H1 (cell line): ENCODE results near the gene NRDE2. TPM values are rescaled to one million over a fixed set of nuclear protein-coding genes. Genes with fewer than 3 reads are reported as not detected.

Experiments used
- CTCF ChIA-PET: fragments of 300-600 bp; sonication (Branson Sonifier 250); formaldehyde crosslinking; loops from one replicate; lab custom pipeline; 2021; ENCODE audit not compliant: partially characterized antibody; lab: Charles Lee
- POLR2A ChIA-PET: fragments of 300-600 bp; sonication (Branson Sonifier 250); formaldehyde crosslinking; loops from one replicate; lab custom pipeline; 2021; ENCODE audit warnings: inconsistent platforms; ENCODE audit not compliant: partially characterized antibody; lab: Charles Lee
- DNase-seq, 2 experiments: peaks; one replicate each; pipeline versions ENCODE4 v3.0.0 to v3.0.0-alpha.2; 2010 to 2022; ENCODE audit warnings: low spot score in 2 of 2, low read depth in 1 of 2, mixed read lengths in 1 of 2
- FAIRE-seq: peaks from 2 replicates; lab custom pipeline; 2011; peaks lifted over from hg19 to GRCh38; lab: Jason Lieb, UNC
- H2AFZ ChIP-seq: 2 replicates; pipeline ENCODE4 v1.8.1; 2012; ENCODE audit warnings: low read length, inconsistent platforms
- H2AK5ac ChIP-seq: 2 replicates; pipeline ENCODE4 v1.6.1; 2013; ENCODE audit warnings: low read depth, low read length
- H2BK120ac ChIP-seq: replicated peaks from 2 replicates; pipeline ENCODE3; 2013; ENCODE audit warnings: low read depth, low read length, inconsistent platforms
- H2BK12ac ChIP-seq: 2 replicates; pipeline ENCODE4 v1.6.1; 2013; ENCODE audit warnings: low read depth, low read length
- H2BK15ac ChIP-seq: 2 replicates; pipeline ENCODE4 v1.6.1; 2013; ENCODE audit warnings: low read length
- H2BK20ac ChIP-seq: 2 replicates; pipeline ENCODE4 v1.6.1; 2013; ENCODE audit warnings: low read length
- H2BK5ac ChIP-seq: 2 replicates; pipeline ENCODE4 v1.6.1; 2013; ENCODE audit warnings: low read depth, low read length
- H3K14ac ChIP-seq: 2 replicates; pipeline ENCODE4 v1.6.1; 2013; ENCODE audit warnings: inconsistent platforms; ENCODE audit not compliant: insufficient read length
- H3K18ac ChIP-seq: 2 replicates; pipeline ENCODE4 v1.6.1; 2013; ENCODE audit warnings: low read length; ENCODE audit errors: extremely low read depth
- H3K23ac ChIP-seq: 2 replicates; pipeline ENCODE4 v1.6.1; 2013; ENCODE audit warnings: inconsistent platforms; ENCODE audit not compliant: insufficient read length
- H3K23me2 ChIP-seq: 2 replicates; pipeline ENCODE4 v1.6.1; 2013; ENCODE audit warnings: low read depth, low read length
- H3K27ac ChIP-seq: 2 replicates; pipeline ENCODE4 v1.6.1; 2011; ENCODE audit warnings: low read depth, low read length, inconsistent platforms
- H3K27me3 ChIP-seq, 4 experiments: replicated peaks in 1 of 4; 1 replicate in 1 of 4; 2 replicates in 3 of 4; pipeline versions ENCODE4 v1.6.1 to v1.8.1; 2011 to 2013; ENCODE audit warnings: low read length in 3 of 4, mild to moderate bottlenecking in 3 of 4, inconsistent platforms in 2 of 4, mixed read lengths in 2 of 4, moderate library complexity in 1 of 4; ENCODE audit not compliant: control insufficient read depth in 3 of 4, insufficient read depth in 3 of 4; ENCODE audit errors: extremely low read depth in 1 of 4
- H3K36me3 ChIP-seq, 4 experiments: 2 replicates each; pipeline versions ENCODE4 v1.6.1 to v1.8.1; 2011 to 2013; ENCODE audit warnings: mild to moderate bottlenecking in 4 of 4, low read length in 3 of 4, moderate library complexity in 2 of 4, control low read depth in 1 of 4, inconsistent platforms in 1 of 4; ENCODE audit not compliant: insufficient read depth in 4 of 4, control insufficient read depth in 2 of 4
- H3K4ac ChIP-seq: replicated peaks from 2 replicates; pipeline ENCODE3; 2013; ENCODE audit warnings: low read length, low read depth, mixed read lengths, inconsistent platforms; ENCODE audit not compliant: insufficient read length
- H3K4me1 ChIP-seq, 4 experiments: replicated peaks in 1 of 4; 1 replicate in 1 of 4; 2 replicates in 3 of 4; pipeline versions ENCODE4 v1.6.1 to v1.8.1; 2011 to 2013; ENCODE audit warnings: low read length in 3 of 4, inconsistent platforms in 2 of 4, mixed read lengths in 1 of 4; ENCODE audit not compliant: insufficient read depth in 4 of 4, control insufficient read depth in 3 of 4
- H3K4me2 ChIP-seq, 2 experiments: 2 replicates each; pipeline versions ENCODE4 v1.6.1 to v1.8.1; 2011 to 2013; ENCODE audit warnings: low read depth in 2 of 2, low read length in 2 of 2, control low read depth in 1 of 2, inconsistent platforms in 1 of 2, mild to moderate bottlenecking in 1 of 2; ENCODE audit not compliant: insufficient read depth in 1 of 2
- H3K4me3 ChIP-seq, 4 experiments: fragments of 200-600, 300-600 bp in 1 of 4; sonication (generic), shearing (Covaris generic), sonication (Bioruptor Twin) in 1 of 4; 2 replicates each; pipeline versions ENCODE4 v1.5.1 to v1.8.1; 2011 to 2016; ENCODE audit warnings: low read length in 4 of 4, low read depth in 3 of 4, control low read depth in 2 of 4, inconsistent platforms in 2 of 4, mild to moderate bottlenecking in 2 of 4, mixed read lengths in 1 of 4, moderate library complexity in 1 of 4; ENCODE audit not compliant: insufficient read depth in 2 of 4; ENCODE audit errors: extremely low read depth in 1 of 4
- H3K56ac ChIP-seq: replicated peaks from 2 replicates; pipeline ENCODE3; 2013; ENCODE audit warnings: low read depth, mild to moderate bottlenecking, mixed read lengths, low read length, inconsistent platforms; ENCODE audit not compliant: insufficient read length
- H3K79me1 ChIP-seq: 2 replicates; pipeline ENCODE4 v1.6.1; 2013; ENCODE audit warnings: low read depth, low read length, control low read depth
- H3K79me2 ChIP-seq, 2 experiments: 2 replicates each; pipeline versions ENCODE4 v1.6.1 to v1.8.1; 2012 to 2013; ENCODE audit warnings: low read length in 2 of 2, mild to moderate bottlenecking in 2 of 2, inconsistent platforms in 1 of 2; ENCODE audit not compliant: insufficient read depth in 2 of 2, control insufficient read depth in 1 of 2
- H3K9ac ChIP-seq, 4 experiments: replicated peaks in 1 of 4; 1 replicate in 1 of 4; 2 replicates in 3 of 4; pipeline versions ENCODE4 v1.6.1 to v1.8.1; 2011 to 2013; ENCODE audit warnings: low read depth in 3 of 4, low read length in 3 of 4, control low read depth in 2 of 4, mild to moderate bottlenecking in 2 of 4, moderate library complexity in 2 of 4, inconsistent platforms in 1 of 4; ENCODE audit errors: extremely low read depth in 1 of 4
- H3K9me3 ChIP-seq, 2 experiments: 2 replicates each; pipeline versions ENCODE4 v1.6.1 to v1.8.1; 2012 to 2013; ENCODE audit warnings: mild to moderate bottlenecking in 2 of 2, moderate library complexity in 2 of 2, control low read depth in 1 of 2, inconsistent platforms in 1 of 2, low read depth in 1 of 2, low read length in 1 of 2, mixed read lengths in 1 of 2; ENCODE audit not compliant: insufficient read depth in 2 of 2
- H4K20me1 ChIP-seq, 2 experiments: replicated peaks in 1 of 2; 2 replicates each; pipeline versions ENCODE3 to v1.8.1; 2011 to 2013; ENCODE audit warnings: inconsistent platforms in 2 of 2, low read length in 2 of 2, mild to moderate bottlenecking in 1 of 2; ENCODE audit not compliant: insufficient read depth in 2 of 2, control insufficient read depth in 1 of 2
- H4K5ac ChIP-seq: 2 replicates; pipeline ENCODE4 v1.6.1; 2013; ENCODE audit warnings: low read length, low read depth, mixed read lengths, inconsistent platforms; ENCODE audit not compliant: insufficient read length
- H4K8ac ChIP-seq: 2 replicates; pipeline ENCODE4 v1.8.0; 2013; ENCODE audit warnings: mild to moderate bottlenecking, moderate library complexity, low read length, inconsistent platforms; ENCODE audit not compliant: insufficient read depth; ENCODE audit errors: extremely low read depth
- H4K91ac ChIP-seq: replicated peaks from 2 replicates; pipeline ENCODE3; 2013; ENCODE audit warnings: low read length, mixed read lengths, inconsistent platforms; ENCODE audit not compliant: insufficient read length
- BRCA1 ChIP-seq: IDR thresholded peaks from 2 replicates; pipeline ENCODE4 v1.6.1; 2012; ENCODE audit warnings: low read depth, low read length, improper control_type of control experiment
- EGR1 ChIP-seq: IDR thresholded peaks from 2 replicates; pipeline ENCODE4 v1.6.1; 2011; ENCODE audit warnings: low read depth, low read length, borderline replicate concordance
- EZH2 ChIP-seq: fragments of 200-600 bp; sonication (generic); IDR thresholded peaks from 2 replicates; pipeline ENCODE4 v1.7.1; 2012; ENCODE audit warnings: low read depth, mild to moderate bottlenecking, moderate library complexity, low read length, inconsistent platforms; ENCODE audit not compliant: severe bottlenecking
- KDM5A ChIP-seq: fragments of 200-600 bp; IDR thresholded peaks from 2 replicates; pipeline ENCODE4 v1.7.1; 2012; ENCODE audit warnings: mild to moderate bottlenecking, low read length, inconsistent platforms, mixed read lengths
- PHF8 ChIP-seq: fragments of 200-600 bp; sonication (generic); conservative IDR thresholded peaks from 2 replicates; pipeline ENCODE4 v1.7.1; 2012; ENCODE audit warnings: low read depth, mild to moderate bottlenecking, inconsistent platforms, low read length, moderate library complexity
- POLR2A ChIP-seq, 2 experiments: IDR thresholded peaks; 1 replicate in 1 of 2; 2 replicates in 1 of 2; pipeline ENCODE4 v1.6.1; 2011; ENCODE audit warnings: low read depth in 2 of 2, low read length in 2 of 2, mild to moderate bottlenecking in 2 of 2; ENCODE audit errors: control extremely low read depth in 1 of 2
- SAP30 ChIP-seq: fragments of 300-600 bp; sonication (generic); IDR thresholded peaks from 2 replicates; pipeline ENCODE4 v1.7.1; 2012; ENCODE audit warnings: low read length, moderate library complexity, mild to moderate bottlenecking, inconsistent platforms; ENCODE audit not compliant: insufficient read depth, insufficient replicate concordance
- SIRT6 ChIP-seq: IDR thresholded peaks from one replicate; pipeline ENCODE4 v1.7.1; 2012; ENCODE audit warnings: low read length, inconsistent platforms
- WGBS, 2 experiments: shearing (Covaris generic) in 1 of 2; methylation state at CpG; one replicate each; pipeline versions ENCODE4 v1.1.6 to v1.1.7; 2013 to 2015; ENCODE audit warnings: low lambda C conversion rate in 2 of 2, mixed read lengths in 2 of 2, inconsistent platforms in 1 of 2, low coverage in 1 of 2, missing lambda C conversion rate in 1 of 2; ENCODE audit not compliant: insufficient replicate concordance in 2 of 2, insufficient coverage in 1 of 2, insufficient read length in 1 of 2; ENCODE audit errors: extremely low coverage in 1 of 2, missing lambda C conversion rate in 1 of 2; 5-methylcytosine and 5-hydroxymethylcytosine counted together
- polyA plus RNA-seq, 7 experiments: library from polyadenylated mRNA; depleted of rRNA in 3 of 7; stranded (reverse) in 5 of 7; unstranded in 2 of 7; fragments of >200 nt in 5 of 7; fragments of 200-250 nt in 2 of 7; gene quantifications; 1 replicate in 5 of 7; 2 replicates in 1 of 7; 4 replicates in 1 of 7; pipeline versions ENCODE4 v1.2.1 to v1.2.3, GENCODE V29; 2011 to 2013; ENCODE audit warnings: missing spikeins in 2 of 7, mixed read lengths in 2 of 7
- total RNA-seq: library from RNA; stranded (reverse); fragmentation: NEBNext Ultra II Directional; extraction: Animal tissue kit (Norgen Biotek cat#: 25700); gene quantifications from 2 replicates; pipeline ENCODE4 v1.2.1, GENCODE V29; 2021
- TF ChIP-seq, protein P1 (sequence below): IDR thresholded peaks from 2 replicates; pipeline ENCODE4 v1.6.1; 2011; ENCODE audit warnings: low read depth, mild to moderate bottlenecking, low read length; ENCODE audit not compliant: insufficient read depth
- TF ChIP-seq, protein P2 (sequence below): IDR thresholded peaks from 2 replicates; pipeline ENCODE4 v1.6.1; 2012; ENCODE audit warnings: low read length, inconsistent platforms

NRDE2 gene
- total and polyA plus RNA-seq, 2 of the 8 experiments (the other 6 are each of a cell fraction or from before 2014, with no cell fraction given), result 4.9 to 12.1 TPM

DNA sequence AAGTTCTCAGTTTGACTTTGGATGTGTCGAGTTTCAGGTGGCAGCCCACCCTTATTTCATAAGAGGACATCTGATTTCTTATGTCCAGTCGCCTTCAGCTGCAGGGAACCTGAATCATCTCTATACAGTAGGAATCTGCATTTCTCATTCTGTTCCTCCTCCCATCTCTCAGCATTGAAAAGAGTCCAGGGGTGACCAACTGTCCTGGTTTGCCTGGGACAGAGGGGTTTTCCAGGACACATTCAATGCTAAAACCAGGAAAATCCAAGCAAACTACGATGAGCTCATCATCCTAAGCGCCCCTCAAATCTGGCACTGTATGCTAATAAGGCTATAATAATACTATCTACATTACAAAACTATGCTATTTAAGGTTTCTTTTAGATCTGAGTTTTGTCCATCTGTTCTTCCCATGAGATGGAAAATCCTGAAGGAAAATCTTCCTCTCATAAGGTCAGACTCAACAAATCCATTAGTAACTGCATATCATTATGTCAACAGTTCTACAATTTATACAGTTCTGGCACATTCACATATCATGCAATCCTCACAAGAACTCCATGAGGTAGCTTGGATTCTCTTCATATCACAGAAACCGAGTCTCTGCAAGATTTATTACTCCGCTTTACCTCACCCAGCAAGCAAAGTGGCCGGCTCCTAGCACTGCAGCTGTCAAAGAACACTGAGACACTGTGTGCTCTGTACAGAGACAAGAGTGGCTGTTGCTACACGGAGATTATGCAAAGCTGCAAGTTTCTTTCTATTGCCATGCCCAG lies 49.5 kb upstream of the NRDE2 start:
- no peak overlapping the region; a peak in 1 of 4 replicates for H3K4me2 ChIP-seq
- H3K4me3 ChIP-seq, result no peak overlapping the region
- DNase-seq, result no peak
- H2BK20ac ChIP-seq, result no peak overlapping the region
- H3K9ac ChIP-seq, result no peak overlapping the region
- H2BK12ac ChIP-seq, result no peak overlapping the region
- POLR2A ChIA-PET, result interaction anchor here (1.4 to 8.9 kb wide), 3 partner anchors 10 to 261 kb away, joined by 5 to 104 read pairs (median 8); partner anchors contain the start of gene CALM1
- peaks cover 0 to 3% (median 0%) of the 10 kb centered on the region in 4 experiments; a peak in 1 of 7 replicates for H3K27me3 ChIP-seq
- H4K8ac ChIP-seq, result no peak overlapping the region
- H3K79me1 ChIP-seq, result no peaks in the 10 kb centered on the region
- H4K20me1 ChIP-seq, result no peaks in the 10 kb centered on the region
- no peaks in the 10 kb centered on the region for H3K79me2 ChIP-seq
- no peak for FAIRE-seq
- peaks cover 0 to 17% (median 3%) of the 10 kb centered on the region in 4 experiments; a peak in 5 of 7 replicates for H3K4me1 ChIP-seq
- H2BK5ac ChIP-seq, result no peak overlapping the region
- 87% methylated on average over 8 of the region's 8 CpGs; no CpG with 5 or more reads in 1 of the 2 experiments for WGBS, 2 experiments
- no peak overlapping the region for H2AFZ ChIP-seq
- H4K91ac ChIP-seq, result no peak overlapping the region
- H2BK15ac ChIP-seq, result no peak overlapping the region
- CTCF ChIA-PET, result interaction anchor here (0.5 to 1.6 kb wide), 4 partner anchors 26 to 1557 kb away, joined by 3 to 5 read pairs (median 3); partner anchors contain the start of gene TTC8
- no peaks in the 10 kb centered on the region for H3K36me3 ChIP-seq
- H3K27ac ChIP-seq, result no peak overlapping the region
- peaks cover 11% of the 10 kb centered on the region; the same call in 1 of the 2 replicates for H3K23me2 ChIP-seq
- H3K18ac ChIP-seq, result no peak overlapping the region
- H2AK5ac ChIP-seq, result no peak overlapping the region
- no peak overlapping the region for H3K56ac ChIP-seq
- no peak overlapping the region for H3K23ac ChIP-seq
- no peak overlapping the region for H3K4ac ChIP-seq
- H4K5ac ChIP-seq, result no peak overlapping the region
- no peaks in the 10 kb centered on the region for H3K9me3 ChIP-seq
- no peak overlapping the region for H2BK120ac ChIP-seq
- no peak overlapping the region for H3K14ac ChIP-seq
- TF ChIP-seq EGR1, result no peak
- no peak for TF ChIP-seq PHF8
- TF ChIP-seq, protein P1, sequence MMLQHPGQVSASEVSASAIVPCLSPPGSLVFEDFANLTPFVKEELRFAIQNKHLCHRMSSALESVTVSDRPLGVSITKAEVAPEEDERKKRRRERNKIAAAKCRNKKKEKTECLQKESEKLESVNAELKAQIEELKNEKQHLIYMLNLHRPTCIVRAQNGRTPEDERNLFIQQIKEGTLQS, result no peak
- TF ChIP-seq SAP30, result no peak
- TF ChIP-seq BRCA1, result no peak
- no peak for TF ChIP-seq EZH2
- TF ChIP-seq SIRT6, result no peak
- TF ChIP-seq KDM5A, result no peak
- TF ChIP-seq, protein P2, sequence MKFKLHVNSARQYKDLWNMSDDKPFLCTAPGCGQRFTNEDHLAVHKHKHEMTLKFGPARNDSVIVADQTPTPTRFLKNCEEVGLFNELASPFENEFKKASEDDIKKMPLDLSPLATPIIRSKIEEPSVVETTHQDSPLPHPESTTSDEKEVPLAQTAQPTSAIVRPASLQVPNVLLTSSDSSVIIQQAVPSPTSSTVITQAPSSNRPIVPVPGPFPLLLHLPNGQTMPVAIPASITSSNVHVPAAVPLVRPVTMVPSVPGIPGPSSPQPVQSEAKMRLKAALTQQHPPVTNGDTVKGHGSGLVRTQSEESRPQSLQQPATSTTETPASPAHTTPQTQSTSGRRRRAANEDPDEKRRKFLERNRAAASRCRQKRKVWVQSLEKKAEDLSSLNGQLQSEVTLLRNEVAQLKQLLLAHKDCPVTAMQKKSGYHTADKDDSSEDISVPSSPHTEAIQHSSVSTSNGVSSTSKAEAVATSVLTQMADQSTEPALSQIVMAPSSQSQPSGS, result no peak
- TF ChIP-seq POLR2A (IDR thresholded peaks at IDR 0.05; ENCODE audit: control extremely low read depth in 1 of 2, low read depth in 2 of 2, low read length in 2 of 2), result no peak
